NCI-H2081 (cell line): ENCODE measurements around the gene TRAF4.
"Not testable (repeated sequence)": the region's sequence is repeated elsewhere in the genome, so short reads cannot be mapped to it uniquely, and the experiment has no call there.

Experiments used
- DNase-seq, 2 experiments: peaks; one replicate each; lab custom pipeline; 2025; lab: John Stamatoyannopoulos, UW

TRAF4 gene

DNA sequence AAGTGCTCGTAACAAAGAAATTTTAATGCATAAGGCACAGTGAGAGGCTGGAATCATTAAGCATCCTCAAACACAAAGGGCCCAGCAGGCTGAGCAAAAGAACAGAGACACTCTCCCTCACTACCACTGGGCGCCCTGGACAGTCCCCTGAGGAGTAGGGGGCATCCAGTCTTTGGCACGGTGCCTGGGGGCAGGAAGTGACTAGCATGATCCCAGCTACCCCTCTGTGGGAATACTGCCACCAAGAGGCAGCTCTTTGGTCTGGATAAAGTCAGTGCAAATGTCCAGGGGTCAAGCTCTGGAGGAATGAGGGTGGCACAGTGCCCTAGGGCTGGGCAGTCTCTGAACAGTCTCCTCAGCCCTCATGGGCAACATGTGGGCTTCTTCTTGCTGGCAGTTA lies 29.5 kb upstream of the TRAF4 start:
- DNase-seq = no peak

GRCh38 chr17:28715217-28715616 lies 28.6 kb upstream of the TRAF4 start:
- DNase-seq = no peak

GRCh38 chr17:28716740-28717577 lies 26.9 kb upstream of the TRAF4 start:
- no peak for DNase-seq

DNA sequence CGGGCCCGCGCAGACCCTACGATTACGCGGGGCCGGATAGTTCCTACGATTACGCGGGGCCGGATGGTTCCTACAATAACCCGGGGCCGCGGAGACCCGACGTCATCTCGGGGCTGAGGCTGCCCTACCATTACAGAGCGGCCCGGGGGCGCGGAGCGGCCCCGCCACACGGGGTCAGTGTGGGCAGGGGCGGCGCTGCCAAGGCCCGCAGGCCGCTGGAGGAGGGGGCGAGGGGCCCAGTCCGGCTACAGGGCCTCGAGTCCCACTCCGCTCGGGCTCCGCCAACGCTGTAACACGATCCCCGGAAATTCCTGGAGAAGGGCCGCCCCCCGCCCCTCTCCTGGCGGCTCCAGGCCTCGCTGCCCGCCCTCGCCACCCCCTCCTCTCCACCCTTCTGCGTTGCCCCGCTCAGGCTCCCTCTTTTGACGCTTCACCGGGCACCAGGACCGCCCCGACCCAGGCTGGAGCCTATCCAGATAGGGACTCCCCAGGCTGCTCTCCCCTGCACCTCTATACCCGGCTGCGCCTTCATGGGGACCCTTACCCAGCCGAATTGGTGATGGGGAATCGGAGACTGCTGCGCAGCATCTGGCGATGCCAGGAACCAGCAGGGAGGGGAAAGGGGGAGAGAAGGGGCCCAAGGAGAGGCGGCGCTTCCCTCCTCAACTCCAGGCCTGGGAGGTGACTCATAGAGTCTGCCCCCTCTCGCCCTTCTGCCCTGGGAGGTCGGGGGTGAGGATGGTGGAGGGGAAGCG lies 26.1 kb upstream of the TRAF4 start, which contains the start of gene RAB34:
TSS of gene RAB34 (minus strand) at position 291 of the 755 bp plus-strand sequence. CDS start 602 bp downstream, outside the sequence.
- DNase-seq = no peak

DNA sequence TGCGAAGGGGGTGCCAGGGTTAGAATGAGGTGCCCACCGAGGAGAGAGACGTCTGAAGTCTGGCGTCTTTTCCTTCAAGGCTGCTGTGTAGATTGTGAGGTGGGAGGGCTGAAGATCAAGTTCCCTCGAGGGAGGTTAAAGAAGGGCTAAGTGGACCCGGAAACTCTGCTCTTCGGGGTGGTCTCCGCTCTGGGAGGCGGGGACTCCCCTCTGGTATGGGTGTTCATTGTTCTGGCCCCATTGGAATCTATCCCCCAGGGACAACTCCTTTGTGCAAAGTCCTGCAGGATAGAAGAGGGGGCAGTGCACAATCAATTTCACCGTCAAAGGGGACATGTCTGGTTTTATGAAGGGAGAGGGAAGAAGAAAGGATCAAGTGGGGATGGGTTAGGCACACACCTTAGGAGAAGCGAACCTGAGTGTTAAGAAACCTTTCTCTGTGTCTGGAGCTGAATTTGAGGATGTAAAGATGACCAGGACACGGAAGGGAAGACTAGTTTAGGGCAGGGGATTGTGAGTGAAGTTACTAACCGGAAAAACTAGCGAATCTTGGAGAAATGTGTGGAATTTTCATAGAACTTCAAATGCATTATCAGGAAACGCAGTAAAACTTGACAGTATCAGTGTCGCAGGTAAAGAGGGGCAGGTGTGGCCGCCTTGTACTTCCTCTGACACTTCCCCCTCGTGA lies 25.3 kb upstream of the TRAF4 start:
- no peak for DNase-seq

DNA sequence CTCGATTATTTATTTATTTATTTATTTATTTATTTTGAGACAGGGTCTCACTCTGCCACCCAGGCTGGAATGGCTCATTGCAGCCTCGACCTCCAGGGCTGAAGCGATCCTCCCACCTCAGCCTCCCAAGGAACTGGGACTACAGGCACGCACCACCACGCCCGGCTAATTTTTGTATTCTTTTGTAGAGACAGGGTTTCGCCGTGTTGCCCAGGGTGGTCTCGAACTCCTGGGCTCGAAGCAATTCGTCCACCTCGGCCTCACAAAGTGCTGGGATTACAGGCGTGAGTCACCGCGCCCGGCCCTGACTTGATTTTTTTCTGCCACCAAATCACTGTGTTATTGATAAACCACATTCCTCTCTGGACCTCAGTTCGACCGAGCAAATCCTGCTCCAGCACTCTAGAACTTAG lies 24.8 kb upstream of the TRAF4 start:
- no peak for DNase-seq

DNA sequence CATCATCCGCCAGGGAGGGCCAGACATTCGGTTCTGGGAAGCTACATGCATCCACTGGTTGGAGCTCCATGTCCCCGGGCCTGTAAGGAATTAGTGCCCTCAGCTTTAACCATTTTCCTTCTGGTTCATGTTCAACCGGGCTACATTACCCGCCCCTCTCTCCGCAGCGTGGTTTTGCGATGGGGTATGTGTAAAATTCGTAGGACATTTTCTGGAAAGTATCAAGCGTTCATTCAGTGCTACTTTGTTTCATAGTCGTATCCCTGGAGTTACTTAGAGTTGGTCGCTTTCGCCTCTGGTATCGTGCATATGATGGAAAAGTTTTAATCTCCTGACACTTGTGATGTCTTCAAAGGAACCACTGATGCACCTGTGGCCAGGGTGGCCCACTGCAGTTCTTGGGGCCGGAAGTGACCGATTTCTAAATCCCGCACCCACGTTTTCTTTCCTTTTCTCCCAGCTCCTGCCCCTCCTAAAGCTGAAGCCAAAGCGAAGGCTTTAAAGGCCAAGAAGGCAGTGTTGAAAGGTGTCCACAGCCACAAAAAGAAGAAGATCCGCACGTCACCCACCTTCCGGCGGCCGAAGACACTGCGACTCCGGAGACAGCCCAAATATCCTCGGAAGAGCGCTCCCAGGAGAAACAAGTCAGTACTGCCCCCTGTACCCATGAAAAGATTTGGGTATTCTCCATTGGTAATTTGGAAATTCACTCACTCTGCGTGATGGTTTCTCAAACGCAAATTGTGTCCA lies 23.4 kb upstream of the TRAF4 start:
- peak in 1 of 2 experiments; percentile 15 for DNase-seq

GRCh38 chr17:28720997-28721329 lies 22.8 kb upstream of the TRAF4 start:
- DNase-seq = not testable (repeated sequence)

DNA sequence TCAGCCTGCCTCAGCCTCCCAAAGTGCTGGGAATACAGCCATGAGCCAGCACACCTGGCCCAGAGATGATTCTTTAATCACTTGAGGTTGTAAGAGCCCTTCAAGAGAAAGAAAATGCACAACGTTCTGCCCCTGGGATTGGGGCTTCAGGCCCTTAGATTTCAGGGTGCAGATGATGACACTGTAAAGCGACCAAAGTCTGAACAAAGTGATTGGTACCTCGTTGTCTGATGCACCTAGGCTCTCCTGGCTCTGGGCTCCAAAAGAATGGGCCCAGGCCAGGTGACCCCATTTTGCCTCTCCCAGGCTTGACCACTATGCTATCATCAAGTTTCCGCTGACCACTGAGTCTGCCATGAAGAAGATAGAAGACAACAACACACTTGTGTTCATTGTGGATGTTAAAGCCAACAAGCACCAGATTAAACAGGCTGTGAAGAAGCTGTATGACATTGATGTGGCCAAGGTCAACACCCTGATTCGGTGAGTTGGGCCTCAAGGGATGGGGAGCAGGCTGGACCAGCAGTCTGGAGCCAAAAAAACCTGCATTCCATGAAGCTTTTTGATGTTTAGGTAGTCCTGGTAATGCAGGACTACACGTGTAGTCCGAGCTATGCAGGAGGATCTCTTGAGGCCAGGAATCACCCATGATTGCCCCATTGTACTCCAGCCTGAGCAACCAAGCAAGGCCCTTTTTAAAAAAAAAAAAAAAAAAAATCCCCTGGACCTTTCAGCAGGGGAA lies 21.2 kb upstream of the TRAF4 start:
- no peak for DNase-seq

GRCh38 chr17:28723159-28723835 lies 20.5 kb upstream of the TRAF4 start:
- no peak for DNase-seq

DNA sequence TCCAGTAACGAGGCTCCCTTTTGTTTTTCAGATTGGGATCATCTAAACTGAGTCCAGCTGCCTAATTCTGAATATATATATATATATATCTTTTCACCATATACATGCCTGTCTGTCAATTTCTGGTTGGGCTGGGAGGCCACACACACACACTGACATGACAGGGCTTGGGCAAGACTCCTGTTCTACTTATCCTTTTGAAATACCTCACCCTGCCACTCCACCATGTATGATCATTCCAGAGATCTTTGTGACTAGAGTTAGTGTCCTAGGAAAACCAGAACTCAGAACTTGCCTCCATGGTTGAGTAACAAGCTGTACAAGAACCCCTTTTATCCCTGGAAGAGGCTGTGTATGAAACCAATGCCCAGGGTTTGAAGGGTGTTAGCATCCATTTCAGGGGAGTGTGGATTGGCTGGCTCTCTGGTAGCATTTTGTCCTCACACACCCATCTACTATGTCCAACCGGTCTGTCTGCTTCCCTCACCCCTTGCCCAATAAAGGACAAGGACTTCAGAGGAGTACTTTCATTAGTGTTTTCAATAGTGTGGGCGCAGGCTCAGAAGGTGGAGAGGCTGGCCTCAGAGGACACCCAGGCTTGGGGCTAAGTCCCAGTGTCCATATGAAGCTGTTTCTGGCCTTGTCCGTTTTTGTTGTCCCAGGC lies 19.8 kb upstream of the TRAF4 start:
- not testable (repeated sequence) for DNase-seq

DNA sequence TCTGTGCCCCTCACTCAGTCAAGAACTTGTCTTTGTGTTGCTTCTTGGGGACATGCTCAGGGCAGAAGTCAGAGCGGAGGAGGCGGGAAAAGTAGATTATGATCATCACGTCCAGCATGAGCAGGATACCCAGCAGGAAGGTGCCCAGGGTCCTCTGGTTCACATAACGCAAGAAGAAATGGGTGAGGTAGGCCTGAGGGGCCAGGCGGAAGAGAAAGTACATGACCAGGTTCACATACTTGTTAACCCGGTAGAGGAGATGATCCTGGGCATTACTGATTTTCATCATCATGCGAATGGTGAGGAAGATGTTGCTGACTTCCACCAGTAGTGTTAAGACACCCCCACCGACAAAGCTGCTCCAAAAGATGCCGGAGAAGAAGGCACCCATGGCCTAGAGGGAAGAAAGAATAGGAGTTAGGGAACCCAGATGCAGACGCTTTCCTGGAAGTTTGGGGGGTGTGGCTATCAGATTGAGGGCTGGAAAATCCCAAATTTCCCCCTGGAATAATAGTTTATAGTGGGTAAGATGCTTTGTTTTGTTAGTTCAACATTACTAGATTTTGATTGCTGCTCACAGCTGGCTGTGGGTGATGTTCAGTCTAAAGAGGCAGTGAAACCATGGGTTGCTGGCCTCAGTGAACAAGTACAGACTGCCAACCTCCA lies 19.2 kb upstream of the TRAF4 start:
- no peak for DNase-seq

DNA sequence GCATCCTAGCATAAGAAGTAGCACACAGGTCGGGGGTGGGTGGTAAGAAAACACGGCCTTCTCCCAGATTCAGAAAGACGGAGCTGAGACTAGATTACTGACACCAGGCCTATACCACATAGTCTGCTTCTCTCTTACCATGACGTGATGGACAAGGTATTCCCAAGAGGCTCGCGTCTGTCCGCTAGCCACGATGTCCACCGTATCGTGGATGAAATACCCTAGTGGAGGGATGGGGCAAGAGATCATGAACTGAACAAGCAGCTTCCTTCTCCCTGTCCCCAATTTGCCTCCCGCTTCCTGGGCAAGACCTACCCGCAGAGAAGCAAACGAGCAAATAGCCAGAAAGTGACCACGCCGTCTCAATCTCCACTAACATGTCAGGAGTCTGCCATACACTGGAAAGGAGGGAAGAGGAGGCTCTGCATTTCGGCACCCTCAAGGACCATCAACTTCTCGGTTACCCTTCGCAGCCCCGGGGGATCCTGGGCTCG lies 18.6 kb upstream of the TRAF4 start:
- peak in 1 of 2 experiments; percentile 37 for DNase-seq

DNA sequence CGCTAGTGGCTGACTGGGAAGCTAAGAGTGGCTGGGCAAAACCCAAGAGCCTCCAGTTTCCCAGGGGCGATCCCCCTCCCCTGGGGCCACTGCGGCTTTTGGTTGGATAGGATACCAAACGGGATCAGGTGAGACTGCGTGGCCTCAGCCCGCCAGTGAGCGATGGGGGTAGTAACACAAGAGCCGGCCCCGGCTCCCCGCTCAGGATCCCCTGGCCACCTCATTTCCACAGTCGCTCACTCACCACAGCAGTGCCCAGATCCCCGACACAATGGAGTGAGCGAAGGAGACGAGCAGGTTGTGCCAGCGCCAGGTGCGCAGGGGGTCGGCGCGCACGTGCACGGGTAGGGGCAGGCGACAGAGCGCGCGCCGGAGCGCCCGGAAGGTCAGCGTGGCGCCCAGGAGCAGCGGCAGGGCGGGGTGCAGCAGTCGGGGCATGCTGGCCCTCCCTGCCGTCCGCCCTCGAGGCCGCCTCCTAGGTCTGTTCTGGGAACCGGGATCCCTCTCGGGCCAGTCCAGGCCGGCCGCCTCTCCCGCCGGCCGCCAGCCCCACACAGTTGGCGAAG lies 18.1 kb upstream of the TRAF4 start:
- peak; percentile 50 to 83 for DNase-seq

DNA sequence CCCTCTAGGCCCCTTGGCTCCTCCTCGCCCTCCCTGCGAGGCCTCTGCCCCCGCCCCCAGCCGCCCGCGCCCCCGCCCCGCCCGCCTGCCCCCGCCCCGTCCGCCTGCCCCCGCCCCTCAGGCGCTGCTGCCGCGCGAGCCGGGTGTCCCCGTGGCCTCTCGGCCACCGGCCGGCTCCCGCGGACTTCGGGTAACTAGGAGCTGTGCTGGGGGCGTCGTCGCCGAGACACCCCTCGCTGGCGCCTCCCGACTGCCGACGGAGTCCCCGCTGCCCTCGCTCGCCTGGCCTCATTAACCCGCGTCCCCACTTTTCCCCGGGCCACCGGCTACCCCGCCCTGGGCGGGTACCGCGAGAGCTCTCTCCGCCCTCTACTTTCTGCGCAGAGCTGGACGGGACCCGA lies 17.6 kb upstream of the TRAF4 start, which contains the start of gene TLCD1:
TSS of gene TLCD1 (minus strand) at position 8 of the 401 bp plus-strand sequence. CDS start 136 bp downstream, outside the sequence.
- DNase-seq = peak; percentile 44 to 50

- DNase-seq = peak; percentile 67 to 84
These were observed 17.0 kb upstream of the TRAF4 start for GRCh38 chr17:28726627-28727491.

DNA sequence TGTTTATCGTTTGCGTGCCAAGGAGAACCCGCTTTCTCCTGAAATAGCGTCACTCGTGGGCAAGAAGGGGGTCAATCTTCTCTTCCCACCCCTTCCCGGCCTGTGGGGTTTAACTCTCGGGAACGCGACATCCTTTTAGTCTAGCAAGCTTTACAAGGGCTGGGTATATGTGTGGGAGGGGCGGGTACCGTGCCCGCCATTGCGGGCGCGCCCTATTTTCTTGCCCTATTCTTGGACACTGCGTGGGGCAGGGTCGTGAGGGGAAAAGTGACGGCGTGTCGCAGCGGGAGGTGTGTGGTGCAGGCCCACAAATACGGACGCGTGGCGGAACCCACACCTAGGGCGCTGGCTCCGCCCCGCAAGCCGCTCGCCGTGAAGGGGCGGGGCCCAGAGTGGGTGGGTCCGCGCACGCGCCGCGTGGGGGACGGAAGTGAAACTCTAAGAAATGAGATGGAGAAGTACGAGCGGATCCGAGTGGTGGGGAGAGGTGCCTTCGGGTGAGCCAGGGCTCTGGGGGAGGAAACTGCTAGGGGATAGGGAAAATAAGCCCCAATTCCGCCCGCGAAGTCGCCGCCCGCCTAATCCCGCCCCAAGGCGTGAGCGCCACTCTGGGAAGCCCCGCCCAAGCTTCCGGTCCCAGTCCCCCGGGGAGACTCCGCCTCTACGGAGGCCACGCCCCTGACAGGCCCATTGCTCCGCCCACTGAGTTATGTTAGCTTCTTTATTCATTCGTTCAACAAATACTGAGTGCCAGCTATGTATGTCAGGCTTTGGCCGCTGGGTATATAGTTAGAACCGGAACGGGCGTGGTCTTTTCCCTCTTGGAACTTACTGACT lies 15.2 kb upstream of the TRAF4 start, which contains the start of gene NEK8:
TSS of gene NEK8 (plus strand) at position 425 of the 837 bp plus-strand sequence. CDS start at position 451, 26 bp downstream.
- DNase-seq = peak; percentile 74 to 78
